ENCODE results near the gene ITGA3.

DNA sequence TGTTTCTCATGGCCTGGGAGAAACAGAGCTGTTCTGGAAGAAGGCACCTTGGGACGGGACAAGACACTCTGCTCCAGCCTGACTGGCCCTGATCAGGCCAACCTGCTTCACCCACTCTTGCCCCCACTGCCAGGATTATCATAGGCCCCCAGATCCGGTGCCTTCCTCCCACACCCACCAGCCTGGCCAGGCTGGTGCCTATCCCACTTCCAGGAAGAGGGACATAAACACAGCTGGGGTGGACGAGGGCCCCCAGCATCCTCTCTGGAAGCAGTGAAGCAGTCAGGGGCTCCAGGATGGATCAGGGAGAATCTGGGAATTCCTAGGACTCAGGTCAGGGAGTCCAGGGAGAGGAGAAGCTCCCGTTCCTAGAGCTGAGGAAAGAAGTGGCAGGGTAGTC lies 16.9 kb upstream of the ITGA3 start:
- TF ChIP-seq, protein P1, sequence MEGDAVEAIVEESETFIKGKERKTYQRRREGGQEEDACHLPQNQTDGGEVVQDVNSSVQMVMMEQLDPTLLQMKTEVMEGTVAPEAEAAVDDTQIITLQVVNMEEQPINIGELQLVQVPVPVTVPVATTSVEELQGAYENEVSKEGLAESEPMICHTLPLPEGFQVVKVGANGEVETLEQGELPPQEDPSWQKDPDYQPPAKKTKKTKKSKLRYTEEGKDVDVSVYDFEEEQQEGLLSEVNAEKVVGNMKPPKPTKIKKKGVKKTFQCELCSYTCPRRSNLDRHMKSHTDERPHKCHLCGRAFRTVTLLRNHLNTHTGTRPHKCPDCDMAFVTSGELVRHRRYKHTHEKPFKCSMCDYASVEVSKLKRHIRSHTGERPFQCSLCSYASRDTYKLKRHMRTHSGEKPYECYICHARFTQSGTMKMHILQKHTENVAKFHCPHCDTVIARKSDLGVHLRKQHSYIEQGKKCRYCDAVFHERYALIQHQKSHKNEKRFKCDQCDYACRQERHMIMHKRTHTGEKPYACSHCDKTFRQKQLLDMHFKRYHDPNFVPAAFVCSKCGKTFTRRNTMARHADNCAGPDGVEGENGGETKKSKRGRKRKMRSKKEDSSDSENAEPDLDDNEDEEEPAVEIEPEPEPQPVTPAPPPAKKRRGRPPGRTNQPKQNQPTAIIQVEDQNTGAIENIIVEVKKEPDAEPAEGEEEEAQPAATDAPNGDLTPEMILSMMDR (IDR thresholded peaks at IDR 0.05) = no peak
- TF ChIP-seq POLR2A (IDR thresholded peaks at IDR 0.05) = no peak

Data from thyroid gland (tissue), 4 donors.